ENCODE data around the gene MYB. TPM values are rescaled to one million over a fixed set of nuclear protein-coding genes. Genes with fewer than 3 reads are reported as not detected.

Gene MYB
- total and polyA plus RNA-seq, 2 of the 4 experiments (the other 2 are of a cell fraction): 0.44 to 0.90 TPM

GRCh38 chr6:135217663-135218062 lies 36.6 kb downstream of the MYB start:
- no peak overlapping the region for H2BK15ac ChIP-seq (ENCODE audit: low read depth, low read length)
- H4K20me1 ChIP-seq (ENCODE audit: insufficient read depth, low read length): no peaks in the 10 kb centered on the region
- H3K4me2 ChIP-seq (ENCODE audit: low read depth, low read length): no peak overlapping the region
- BruUV-seq (replicated peaks): no TSS peak
- no peak overlapping the region for H3K9ac ChIP-seq (ENCODE audit: low read depth, low read length)
- H4K91ac ChIP-seq (ENCODE audit: insufficient read depth, low read depth, low read length): no peak overlapping the region
- POLR2A ChIA-PET (ENCODE audit: unreplicated experiment): interaction anchor here (0.6 kb wide), 2 partner anchors 26 to 43 kb away, joined by 3 to 4 read pairs; no protein-coding TSS in a partner anchor
- intact Hi-C loops (cut with micrococcal nuclease): no loop called here
- WGBS, 2 experiments (ENCODE audit: extremely low coverage in 2 of 2, insufficient read length in 1 of 2): no CpG with 5 or more reads among the region's 6 CpGs
- no peak overlapping the region for H2AK9ac ChIP-seq (replicated peaks; ENCODE audit: low read depth, low read length, poor library complexity)
- H2BK5ac ChIP-seq (ENCODE audit: low read depth, low read length, poor library complexity, severe bottlenecking): no peak overlapping the region
- no peak for TF ChIP-seq CHD1 (IDR thresholded peaks at IDR 0.05; ENCODE audit: low read depth, low read length)
- TF ChIP-seq POLR2A (IDR thresholded peaks at IDR 0.05; ENCODE audit: low read depth, low read length): no peak
- TF ChIP-seq FOS (IDR thresholded peaks at IDR 0.05; ENCODE audit: low read depth, low read length): no peak
- no peak for TF ChIP-seq CTCF (conservative IDR thresholded peaks at IDR 0.05; ENCODE audit: low read depth, low read length)
- no peak for TF ChIP-seq RFX5 (IDR thresholded peaks at IDR 0.05; ENCODE audit: low read depth, low read length)
- no peak for TF ChIP-seq MAZ (IDR thresholded peaks at IDR 0.05; ENCODE audit: borderline replicate concordance, low read depth, low read length)
- no peak for TF ChIP-seq NFE2L2 (IDR thresholded peaks at IDR 0.05; ENCODE audit: low read depth, low read length)
- no peak for TF ChIP-seq ELK1 (IDR thresholded peaks at IDR 0.05; ENCODE audit: borderline replicate concordance, low read depth, low read length)
- no peak for TF ChIP-seq CEBPB (IDR thresholded peaks at IDR 0.05; ENCODE audit: low read depth, low read length)
- TF ChIP-seq RAD21 (IDR thresholded peaks at IDR 0.05; ENCODE audit: low read length): no peak
- TF ChIP-seq BHLHE40 (IDR thresholded peaks at IDR 0.05; ENCODE audit: low read depth, low read length): no peak
- no peak for TF ChIP-seq RCOR1 (IDR thresholded peaks at IDR 0.05; ENCODE audit: insufficient replicate concordance, low read length)
- TF ChIP-seq MXI1 (IDR thresholded peaks at IDR 0.05; ENCODE audit: borderline replicate concordance, low read depth, low read length): no peak
- no peak for TF ChIP-seq USF2 (IDR thresholded peaks at IDR 0.05; ENCODE audit: low read depth, low read length)
- CTCF ChIA-PET: no interaction called here
- no peak overlapping the region for H3K27ac ChIP-seq (ENCODE audit: insufficient read depth, low read length)
- H4K8ac ChIP-seq (ENCODE audit: low read depth in 2 of 2, low read length in 2 of 2): no peak overlapping the region
- H3K9me1 ChIP-seq (ENCODE audit: insufficient read depth, low read length): peaks cover 3% of the 10 kb centered on the region; the same call in 1 of the 2 replicates
- no peak overlapping the region for H3K14ac ChIP-seq (replicated peaks; ENCODE audit: low read depth, low read length)
- H2AK5ac ChIP-seq (ENCODE audit: low read depth, low read length): no peak overlapping the region
- no peaks in the 10 kb centered on the region for H3K9me3 ChIP-seq (ENCODE audit: control insufficient read depth, insufficient read depth, low read length)
- H2BK120ac ChIP-seq (ENCODE audit: low read depth, low read length): no peak overlapping the region
- H3K56ac ChIP-seq (ENCODE audit: extremely low read depth, insufficient read depth, low read length): no peak overlapping the region
- in situ Hi-C loops (cut with MboI; ENCODE audit: low sequenced_read_pairs): no loop called here
- no peak overlapping the region for H3K4me3 ChIP-seq (ENCODE audit: insufficient read depth, low read depth, low read length)
- H3K4me1 ChIP-seq (ENCODE audit: control insufficient read depth, insufficient read depth, low read length): peaks cover 2% of the 10 kb centered on the region
- no peak overlapping the region for H3K23ac ChIP-seq (ENCODE audit: low read depth, low read length)
- ATAC-seq (ENCODE audit: low read depth) (no peak), DNase-seq (no peak)
- H3K79me1 ChIP-seq (ENCODE audit: low read depth in 1 of 2, low read length in 2 of 2): no peaks in the 10 kb centered on the region
- H2BK20ac ChIP-seq (ENCODE audit: low read depth, low read length): no peak overlapping the region
- H4K5ac ChIP-seq (ENCODE audit: low read depth, low read length): no peak overlapping the region
- dilution Hi-C loops (cut with HindIII; ENCODE audit: low sequenced_read_pairs, unreplicated experiment): no loop called here
- no peaks in the 10 kb centered on the region for H3K36me3 ChIP-seq (ENCODE audit: control insufficient read depth, insufficient read depth, low read length)
- H2AFZ ChIP-seq (replicated peaks; ENCODE audit: low read length, poor library complexity): no peak overlapping the region
- H3K27me3 ChIP-seq (ENCODE audit: control insufficient read depth, insufficient read depth, low read length): no peaks in the 10 kb centered on the region
- no peak overlapping the region for H3K18ac ChIP-seq (ENCODE audit: low read depth, low read length)
- H3K4ac ChIP-seq (ENCODE audit: low read depth, low read length): no peak overlapping the region

Measured in IMR-90 (cell line).